ENCODE measurements around the gene LYG1.

The LYG1 gene

GRCh38 chr2:99260184-99260583, 40.8 kb downstream of the LYG1 start:
- H3K4me3 ChIP-seq (ENCODE audit: low read depth in 1 of 2, low read length in 2 of 2) = no peak overlapping the region
- H3K4me2 ChIP-seq (ENCODE audit: insufficient read depth, low read length) = no peak overlapping the region
- no peaks in the 10 kb centered on the region for H4K20me1 ChIP-seq (ENCODE audit: insufficient read depth, low read length)
- H2AFZ ChIP-seq (ENCODE audit: low read depth, low read length) = no peak overlapping the region
- H3K27ac ChIP-seq (ENCODE audit: low read length) = no peak overlapping the region
- no peak for TF ChIP-seq CTCF (IDR thresholded peaks at IDR 0.05; ENCODE audit: borderline replicate concordance, extremely low read depth, low read length, poor library complexity, severe bottlenecking)
- TF ChIP-seq EZH2 (IDR thresholded peaks at IDR 0.05; ENCODE audit: borderline replicate concordance, low read depth, low read length, severe bottlenecking) = no peak
- no peaks in the 10 kb centered on the region for H3K4me1 ChIP-seq (ENCODE audit: insufficient read depth, low read length)
- no peak for DNase-seq
- H3K79me2 ChIP-seq (ENCODE audit: insufficient read depth, low read length) = no peaks in the 10 kb centered on the region
- no peak overlapping the region for H3K9ac ChIP-seq (ENCODE audit: low read depth, low read length)
- no peaks in the 10 kb centered on the region for H3K36me3 ChIP-seq (ENCODE audit: insufficient read depth, low read length)
- ATAC-seq (ENCODE audit: insufficient read depth, low read depth) = no peak
- H3K27me3 ChIP-seq (ENCODE audit: insufficient read depth, low read length, poor library complexity) = no peaks in the 10 kb centered on the region
- H3K9me3 ChIP-seq (ENCODE audit: insufficient read depth, low read length, severe bottlenecking) = no peaks in the 10 kb centered on the region

GRCh38 chr2:99259465-99259864, 41.5 kb downstream of the LYG1 start:
- H3K4me2 ChIP-seq (ENCODE audit: insufficient read depth, low read length) = no peak overlapping the region
- no peak for TF ChIP-seq EZH2 (IDR thresholded peaks at IDR 0.05; ENCODE audit: borderline replicate concordance, low read depth, low read length, severe bottlenecking)
- no peak for TF ChIP-seq CTCF (IDR thresholded peaks at IDR 0.05; ENCODE audit: borderline replicate concordance, extremely low read depth, low read length, poor library complexity, severe bottlenecking)

GRCh38 chr2:99256677-99257076, 44.3 kb downstream of the LYG1 start:
- Histone ChIP-seq H2AFZ (ENCODE audit: low read depth, low read length) (no peak overlapping the region), H3K9me3 (ENCODE audit: insufficient read depth, low read length, severe bottlenecking) (no peaks in the 10 kb centered on the region), H4K20me1 (ENCODE audit: insufficient read depth, low read length) (no peaks in the 10 kb centered on the region), H3K36me3 (ENCODE audit: insufficient read depth, low read length) (no peaks in the 10 kb centered on the region), H3K4me2 (ENCODE audit: insufficient read depth, low read length) (no peak overlapping the region), H3K9ac (ENCODE audit: low read depth, low read length) (no peak overlapping the region), H3K27me3 (ENCODE audit: insufficient read depth, low read length, poor library complexity) (no peaks in the 10 kb centered on the region), H3K4me3 (ENCODE audit: low read depth in 1 of 2, low read length in 2 of 2) (no peak overlapping the region), H3K27ac (ENCODE audit: low read length) (no peak overlapping the region), H3K79me2 (ENCODE audit: insufficient read depth, low read length) (no peaks in the 10 kb centered on the region), H3K4me1 (ENCODE audit: insufficient read depth, low read length) (no peaks in the 10 kb centered on the region)
- DNase-seq (no peak), ATAC-seq (ENCODE audit: insufficient read depth, low read depth) (no peak)
- no peak for TF ChIP-seq CTCF (IDR thresholded peaks at IDR 0.05; ENCODE audit: borderline replicate concordance, extremely low read depth, low read length, poor library complexity, severe bottlenecking)

More at GRCh38 chr2:99259465-99259864, 41.5 kb downstream of the LYG1 start:
- Histone ChIP-seq H4K20me1 (ENCODE audit: insufficient read depth, low read length) (no peaks in the 10 kb centered on the region), H3K9ac (ENCODE audit: low read depth, low read length) (no peak overlapping the region), H3K4me1 (ENCODE audit: insufficient read depth, low read length) (no peaks in the 10 kb centered on the region), H3K79me2 (ENCODE audit: insufficient read depth, low read length) (no peaks in the 10 kb centered on the region), H3K27ac (ENCODE audit: low read length) (no peak overlapping the region), H3K4me3 (ENCODE audit: low read depth in 1 of 2, low read length in 2 of 2) (no peak overlapping the region), H3K27me3 (ENCODE audit: insufficient read depth, low read length, poor library complexity) (no peaks in the 10 kb centered on the region), H3K9me3 (ENCODE audit: insufficient read depth, low read length, severe bottlenecking) (no peaks in the 10 kb centered on the region), H3K36me3 (ENCODE audit: insufficient read depth, low read length) (no peaks in the 10 kb centered on the region), H2AFZ (ENCODE audit: low read depth, low read length) (no peak overlapping the region)
- DNase-seq (no peak), ATAC-seq (ENCODE audit: insufficient read depth, low read depth) (no peak)

Measured in DND-41 (cell line).